ENCODE measurements around the gene SLC39A3.

The SLC39A3 gene, protein sequence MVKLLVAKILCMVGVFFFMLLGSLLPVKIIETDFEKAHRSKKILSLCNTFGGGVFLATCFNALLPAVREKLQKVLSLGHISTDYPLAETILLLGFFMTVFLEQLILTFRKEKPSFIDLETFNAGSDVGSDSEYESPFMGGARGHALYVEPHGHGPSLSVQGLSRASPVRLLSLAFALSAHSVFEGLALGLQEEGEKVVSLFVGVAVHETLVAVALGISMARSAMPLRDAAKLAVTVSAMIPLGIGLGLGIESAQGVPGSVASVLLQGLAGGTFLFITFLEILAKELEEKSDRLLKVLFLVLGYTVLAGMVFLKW

DNA sequence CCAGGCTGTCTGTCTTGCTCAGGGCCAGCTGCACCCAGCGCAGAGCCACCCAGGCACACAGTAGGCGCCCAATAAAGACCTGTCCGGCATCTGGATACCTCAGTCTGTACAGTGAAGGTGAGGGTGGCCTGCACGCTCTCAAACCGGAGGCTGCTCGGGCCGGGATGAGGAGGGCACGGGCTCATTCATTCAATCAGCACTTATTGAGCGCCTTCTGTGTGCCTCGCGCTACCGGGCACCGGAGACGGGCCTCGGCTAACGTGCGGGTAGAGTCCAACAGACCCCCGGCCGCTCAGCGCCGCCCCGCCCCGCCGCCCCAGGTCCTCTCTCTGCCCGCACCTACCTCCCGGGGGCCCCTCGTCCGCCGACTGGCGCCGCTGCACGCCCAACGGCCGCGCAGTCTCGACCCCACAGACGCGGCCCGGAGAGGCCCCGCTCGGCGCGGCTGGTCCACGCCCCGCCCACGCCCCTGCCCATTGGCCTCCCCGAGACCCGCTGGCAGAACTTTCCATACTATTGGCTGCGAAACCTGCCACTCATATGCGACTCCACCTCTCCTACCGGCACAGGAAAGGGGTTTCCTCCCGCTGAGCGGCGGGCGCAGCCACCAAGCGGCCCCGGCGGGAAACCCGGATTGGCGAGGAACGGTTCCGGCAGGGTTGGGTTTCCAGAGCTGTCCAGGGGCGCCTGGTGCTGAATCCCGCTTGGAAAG is at the start of gene SLC39A3:
Gene SLC39A3 (minus strand): TSS at position 416 of the 712 bp plus-strand sequence. CDS start 2,760 bp downstream, outside the sequence.
- peak; percentile 98 to 100 (median 99) for DNase-seq (ENCODE audit: low read depth in 2 of 3, low spot score in 1 of 3)

DNA sequence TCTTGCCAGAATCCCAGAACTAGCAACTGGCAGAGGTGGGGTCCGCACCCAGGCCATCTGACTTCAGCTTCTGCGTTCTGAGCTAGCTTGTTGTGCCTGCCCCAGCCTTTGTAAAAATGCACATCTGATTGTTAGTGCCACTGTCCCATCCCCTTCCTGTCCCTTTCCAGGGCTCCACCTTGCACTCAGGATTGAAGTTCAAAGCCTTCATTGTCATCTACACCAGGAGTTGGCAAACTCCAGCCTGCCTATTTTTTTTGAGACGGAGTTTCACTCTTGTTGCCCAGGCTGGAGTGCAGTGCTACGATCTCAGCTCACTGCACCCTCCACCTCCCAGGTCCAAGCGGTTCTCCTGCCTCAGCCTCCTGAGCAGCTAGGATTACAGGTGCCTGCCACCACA is 48.4 kb upstream of the SLC39A3 start:
- no peak for DNase-seq (ENCODE audit: low read depth in 2 of 3, low spot score in 1 of 3)

DNA sequence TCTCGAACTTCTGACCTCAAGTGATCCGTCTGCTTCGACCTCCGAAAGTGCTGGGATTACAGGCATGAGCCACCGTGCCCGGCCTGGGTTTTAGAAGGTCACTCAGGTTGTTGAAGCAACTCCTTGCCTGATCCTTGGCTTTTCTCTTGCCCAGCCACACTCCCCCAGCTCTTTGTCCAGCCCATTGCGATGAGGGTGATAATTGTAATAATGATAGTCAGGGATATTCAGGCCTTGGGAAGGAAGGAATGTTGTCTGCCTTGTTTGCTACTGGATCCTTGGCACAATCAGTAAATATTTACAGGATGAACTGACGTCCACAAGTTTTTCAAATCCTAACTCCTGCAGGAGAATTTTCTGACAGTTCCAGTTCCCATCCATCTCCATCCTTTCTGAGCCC is 47.3 kb upstream of the SLC39A3 start:
- DNase-seq (ENCODE audit: low read depth in 2 of 3, low spot score in 1 of 3), result no peak

DNA sequence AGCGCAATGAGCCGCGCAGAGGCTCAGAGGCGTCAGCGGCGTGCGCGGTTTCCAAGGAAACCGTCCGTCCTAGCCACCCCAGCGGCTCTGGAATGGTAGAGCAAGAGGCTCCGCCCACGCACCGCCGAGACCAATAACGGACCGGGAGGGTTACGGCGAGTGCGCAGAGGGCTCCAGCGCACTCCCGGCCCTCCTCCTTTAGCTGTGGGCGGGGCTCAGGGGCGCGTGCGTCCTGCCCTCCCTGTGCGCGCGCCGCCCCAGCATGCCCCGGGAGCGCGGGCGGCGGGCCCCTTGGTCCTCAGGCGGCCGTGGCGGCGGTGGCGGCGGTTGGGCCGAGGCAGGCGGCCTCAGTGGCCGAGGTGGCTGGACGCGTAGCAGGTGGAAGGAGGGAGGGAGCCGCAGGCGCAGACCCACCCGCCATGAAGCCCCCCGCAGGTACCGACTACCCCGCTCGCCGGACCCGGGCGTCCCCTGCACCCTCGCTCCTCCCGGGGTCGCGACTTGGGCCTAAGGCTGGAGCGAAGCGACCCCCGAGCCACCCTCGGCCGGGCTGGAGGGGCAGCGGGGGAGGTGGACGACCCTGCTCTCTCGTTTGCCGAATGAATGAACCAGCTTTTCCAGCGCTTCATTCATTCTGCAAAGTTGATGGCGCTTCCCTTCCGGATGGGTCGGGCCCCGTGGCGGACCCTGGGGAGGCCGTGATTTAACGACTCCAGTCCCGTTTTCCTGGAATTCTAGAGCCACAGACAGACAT is 45.6 kb upstream of the SLC39A3 start, which contains the start of gene THOP1:
Gene THOP1 (plus strand): TSS at position 260 of the 754 bp plus-strand sequence. CDS start 160 bp downstream, at position 420.
- peak; percentile 98 to 100 (median 99) for DNase-seq (ENCODE audit: low read depth in 2 of 3, low spot score in 1 of 3)

DNA sequence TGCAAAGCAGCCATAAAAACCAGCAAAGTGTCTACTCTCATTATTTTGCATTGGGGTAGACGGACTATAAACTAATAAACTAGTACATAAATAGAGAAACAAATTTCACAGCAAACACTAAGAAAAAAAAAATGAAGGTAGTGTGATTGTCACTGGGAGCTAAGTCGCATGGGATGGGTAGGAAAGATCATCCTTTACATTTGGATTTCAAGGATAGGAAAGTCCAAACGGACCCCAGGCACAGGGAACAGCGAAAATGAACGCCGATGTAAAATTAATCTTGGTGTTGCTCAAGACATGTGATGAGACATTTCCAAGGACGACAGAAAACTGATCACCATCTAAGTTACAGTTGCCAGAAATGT is 43.9 kb upstream of the SLC39A3 start:
- DNase-seq (ENCODE audit: low read depth in 2 of 3, low spot score in 1 of 3), result no peak

DNA sequence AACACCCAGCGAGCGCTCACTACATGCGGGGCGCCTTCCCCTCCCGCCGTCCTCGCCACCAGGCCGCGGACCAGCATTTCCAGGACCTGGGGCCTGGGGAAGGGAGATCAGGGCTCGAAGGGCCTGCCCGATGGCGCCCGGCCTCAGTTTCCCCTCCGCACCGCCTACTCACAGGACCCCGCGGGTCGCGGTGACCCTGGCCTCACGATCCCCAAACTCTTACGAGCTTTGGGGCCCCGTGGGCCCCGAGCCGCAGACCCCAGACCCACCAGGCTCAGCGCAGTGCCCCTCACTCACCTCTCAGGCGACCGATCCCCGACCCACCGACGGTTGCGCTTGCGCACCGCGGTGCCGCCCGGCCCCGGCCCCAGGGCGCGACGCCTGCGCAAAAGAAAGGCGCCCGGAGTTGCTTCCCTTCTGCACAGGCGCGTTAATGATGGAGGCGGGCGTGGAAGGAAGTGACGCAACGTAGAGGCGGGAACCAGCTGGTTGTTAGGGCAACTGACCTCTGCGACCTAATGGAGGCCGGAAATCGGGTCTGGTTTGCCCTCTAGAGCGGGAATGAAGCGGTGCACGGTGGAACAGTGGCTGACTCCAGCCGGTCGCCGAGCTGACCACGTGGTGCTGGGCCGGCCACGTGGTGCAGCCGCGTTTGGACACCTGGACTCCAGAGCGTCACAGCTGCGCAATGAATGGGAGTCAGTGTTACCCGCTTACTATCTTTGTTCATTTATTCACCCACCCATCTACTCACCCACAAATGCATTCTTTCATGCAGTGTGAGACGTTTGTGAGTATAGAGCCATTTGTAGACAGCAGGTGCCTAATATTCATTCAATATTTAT is 43.3 kb upstream of the SLC39A3 start, which contains the start of gene SGTA:
Gene SGTA (minus strand): TSS at position 338 of the 845 bp plus-strand sequence. CDS start 14,205 bp downstream, outside the sequence.
- DNase-seq (ENCODE audit: low read depth in 2 of 3, low spot score in 1 of 3), result peak; percentile 96 to 98 (median 96)

DNA sequence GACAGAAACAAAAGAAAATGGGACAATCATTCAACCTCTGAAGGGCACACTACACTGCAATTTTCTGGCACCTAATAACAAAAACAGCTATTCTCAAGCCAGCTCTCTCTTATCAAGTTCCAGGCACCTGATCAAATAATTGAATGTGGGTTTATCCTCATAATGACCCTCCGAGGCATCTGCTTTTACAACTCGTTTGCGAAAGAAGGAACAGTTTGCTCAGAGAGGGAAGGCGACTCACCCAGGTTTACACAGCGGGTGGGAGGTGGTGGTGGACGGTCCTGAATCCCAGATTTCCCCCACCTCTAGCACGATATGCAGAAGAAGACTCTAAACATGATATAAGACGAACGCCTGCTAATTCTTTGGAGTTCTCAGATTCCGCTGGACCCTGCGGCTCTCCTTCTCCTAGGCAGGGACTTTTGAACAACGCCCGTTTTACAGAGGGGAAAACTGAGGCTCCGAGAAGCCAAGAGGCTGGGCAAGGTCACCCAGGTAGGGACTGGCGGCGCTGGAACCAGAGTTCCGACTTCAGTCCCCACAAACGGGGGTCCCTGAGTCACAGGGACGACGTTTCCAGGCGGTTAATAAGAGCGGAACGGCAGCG is 42.6 kb upstream of the SLC39A3 start:
- no peak for DNase-seq (ENCODE audit: low read depth in 2 of 3, low spot score in 1 of 3)

DNA sequence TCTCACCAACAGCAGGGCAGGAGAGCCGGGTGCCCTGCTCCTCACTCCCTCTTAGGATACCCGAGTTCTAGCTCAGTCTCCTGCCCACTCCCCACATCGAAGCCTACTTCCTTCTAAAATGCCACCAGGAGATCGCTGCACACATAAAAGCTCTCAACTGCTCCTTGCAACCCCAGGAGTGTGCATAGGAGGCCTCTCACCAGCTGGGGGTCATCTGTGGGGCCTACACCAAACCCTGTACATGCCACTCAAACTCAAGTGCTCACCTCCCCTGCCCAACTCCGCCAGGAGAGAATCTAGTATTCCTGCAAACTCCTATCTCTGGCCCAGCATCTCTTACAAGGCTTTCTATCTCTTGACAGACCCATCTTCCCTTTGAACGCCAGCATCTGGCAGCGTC is 40.5 kb upstream of the SLC39A3 start:
- DNase-seq (ENCODE audit: low read depth in 2 of 3, low spot score in 1 of 3), result no peak

DNA sequence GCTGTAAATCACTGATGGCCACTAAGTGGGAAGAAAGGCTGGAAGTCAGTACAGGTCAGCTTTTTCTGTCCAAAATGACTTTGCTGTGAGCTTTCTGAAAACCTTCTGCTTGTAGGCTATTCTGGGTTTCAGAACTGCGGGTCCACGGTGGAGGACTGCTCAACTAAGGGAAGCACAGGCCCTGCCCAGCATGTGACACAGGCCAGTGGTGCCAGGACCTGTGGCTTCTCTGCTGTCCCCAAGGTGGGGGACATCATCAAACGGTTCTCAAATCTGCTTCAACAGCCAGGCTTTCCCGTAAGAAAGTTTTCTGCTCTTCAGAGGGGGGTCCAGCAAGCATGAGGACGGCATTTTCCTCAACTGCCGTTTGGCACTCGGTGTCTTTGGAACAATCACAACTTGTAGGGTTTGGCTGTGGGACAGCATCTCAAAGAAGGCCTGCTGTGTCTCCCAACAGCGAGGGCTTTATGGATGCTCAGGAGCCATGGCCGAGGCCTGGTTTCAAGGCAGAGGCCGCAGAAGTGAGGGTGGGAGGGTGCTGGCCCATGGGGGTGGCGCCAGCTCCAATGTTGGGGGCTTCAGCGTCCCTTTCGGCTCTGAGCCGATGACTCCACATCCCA is 39.4 kb upstream of the SLC39A3 start:
- DNase-seq (ENCODE audit: low read depth in 2 of 3, low spot score in 1 of 3), result no peak

DNA sequence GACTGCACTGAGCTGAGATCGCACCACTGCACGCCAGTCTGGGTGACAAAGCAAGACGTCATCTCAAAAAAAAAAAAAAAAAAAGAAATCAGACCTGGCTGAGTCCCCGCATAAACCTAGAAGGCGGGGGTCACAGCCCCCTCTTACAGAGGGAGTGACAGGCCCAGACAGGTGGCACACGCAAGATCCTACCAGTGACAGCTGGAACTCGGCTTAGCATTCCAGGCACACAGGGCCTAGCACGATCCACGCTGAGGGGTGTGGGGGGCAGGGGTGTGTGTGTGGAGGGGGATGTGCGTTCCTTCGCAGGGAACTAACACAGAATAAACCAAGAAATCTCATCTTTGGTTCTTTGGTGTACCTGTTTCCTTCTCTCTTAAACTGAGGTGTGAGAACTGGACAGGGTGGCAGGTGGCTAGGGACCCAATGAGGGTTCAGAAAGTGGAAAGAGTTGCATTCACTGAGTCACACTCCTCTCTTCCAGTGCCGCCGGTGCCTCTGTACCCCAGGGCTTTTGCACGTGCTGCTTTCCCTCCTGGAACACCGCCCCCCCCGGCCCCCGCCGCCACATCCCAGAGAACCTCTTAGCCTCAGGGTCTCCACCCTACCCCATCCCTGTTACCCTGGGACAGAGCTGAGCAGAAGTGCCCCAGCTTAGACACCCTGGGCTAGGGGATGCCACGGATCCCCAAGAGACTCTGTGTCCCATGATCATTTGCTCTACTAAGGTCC is 38.3 kb upstream of the SLC39A3 start:
- DNase-seq (ENCODE audit: low read depth in 2 of 3, low spot score in 1 of 3), result no peak

DNA sequence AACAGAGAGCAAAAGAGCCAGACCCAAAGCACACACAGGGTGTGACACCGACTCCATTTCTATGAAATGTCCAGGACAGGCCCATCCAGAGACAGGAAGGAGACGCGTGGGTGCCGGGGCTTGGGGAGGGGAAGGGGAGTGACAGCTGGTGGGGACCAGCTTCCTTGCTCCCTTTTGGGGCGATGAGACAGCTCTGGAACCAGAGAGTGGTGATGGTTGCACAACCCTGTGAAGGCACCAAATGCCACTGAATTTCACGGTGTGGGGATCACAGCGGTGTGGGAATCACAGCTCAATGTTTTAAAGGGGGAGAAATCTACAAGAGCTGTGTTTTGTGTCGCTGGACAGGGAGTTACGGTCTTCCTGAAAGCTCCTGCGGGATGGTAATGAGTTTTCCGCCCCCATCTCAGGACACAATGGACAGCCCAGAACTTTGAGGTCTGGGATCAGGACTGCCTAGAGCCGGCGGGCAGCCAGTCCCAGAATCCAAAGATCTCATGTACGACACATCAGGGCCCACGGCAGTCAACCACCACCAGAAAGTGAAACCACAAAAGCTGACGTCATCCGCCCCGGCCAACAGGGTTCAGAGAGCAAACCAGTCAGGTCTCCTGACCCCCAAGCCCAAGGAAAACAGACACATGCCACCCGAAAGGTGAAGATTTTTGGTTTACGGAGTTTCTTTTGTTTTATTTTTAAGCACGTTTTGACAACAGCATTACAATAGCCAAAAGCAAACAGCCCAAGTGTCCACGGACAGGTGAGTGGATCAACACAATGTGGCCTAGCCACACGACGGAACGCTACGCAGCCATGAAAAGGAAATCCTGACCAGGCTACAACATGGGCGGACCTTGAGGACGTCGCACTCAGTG is 36.0 kb upstream of the SLC39A3 start:
- peak; percentile 68 to 78 (median 72) for DNase-seq (ENCODE audit: low read depth in 2 of 3, low spot score in 1 of 3)

DNA sequence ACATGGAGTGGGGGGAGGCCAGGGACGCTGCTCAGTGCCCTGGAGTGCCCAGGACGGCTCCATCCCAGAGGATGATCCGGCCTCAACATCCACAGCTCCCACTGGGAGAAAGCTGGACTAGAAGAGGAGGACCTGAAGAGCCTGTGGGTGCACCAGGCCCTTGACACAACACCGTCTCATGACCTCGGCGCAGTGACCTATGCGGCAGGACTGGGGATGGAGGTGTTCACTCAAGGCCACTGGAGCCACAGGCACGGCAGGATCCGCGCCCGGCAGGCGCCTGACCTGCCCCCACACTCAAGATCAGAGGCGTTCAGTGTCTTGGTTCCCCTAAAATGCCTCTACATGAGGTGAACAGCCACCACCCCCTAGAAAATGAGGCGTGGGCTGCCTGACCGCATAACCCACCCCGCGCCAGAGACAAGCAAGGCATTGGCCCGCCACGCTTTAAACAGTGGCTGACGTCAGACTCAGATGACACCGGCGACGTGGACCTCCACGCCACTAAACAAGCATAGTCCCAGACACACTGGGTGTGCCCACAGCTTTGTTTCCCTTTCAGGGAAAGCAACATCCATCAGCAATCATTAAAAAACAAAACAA is 35.2 kb upstream of the SLC39A3 start:
- no peak for DNase-seq (ENCODE audit: low read depth in 2 of 3, low spot score in 1 of 3)

DNA sequence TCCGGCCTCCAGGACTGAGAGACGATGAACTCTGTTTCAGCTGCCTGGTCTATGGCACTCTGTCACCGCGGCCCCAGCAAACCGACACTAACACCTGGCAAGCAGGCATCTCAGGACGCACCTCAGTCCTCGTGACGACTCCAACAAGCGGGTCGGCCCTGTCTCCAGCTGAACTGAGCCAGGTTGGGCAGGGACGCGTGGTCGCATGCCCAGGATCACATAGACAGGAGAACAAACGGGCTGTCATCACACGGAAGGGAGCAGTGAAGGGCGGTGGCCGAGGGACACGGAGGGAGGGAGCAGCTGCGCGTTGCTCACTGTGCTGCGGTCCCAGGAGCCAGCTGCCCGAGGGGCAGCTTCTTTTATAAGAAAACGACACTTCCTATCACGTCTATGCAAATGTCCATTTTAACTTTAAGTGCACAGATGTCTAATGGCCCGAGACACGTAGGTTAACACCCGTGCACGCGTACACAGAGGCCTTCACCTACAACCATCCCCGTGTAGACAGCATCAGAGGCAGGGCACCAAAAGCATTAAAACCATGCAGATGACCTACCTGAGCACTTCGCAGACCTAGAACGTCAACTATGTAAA is 34.4 kb upstream of the SLC39A3 start:
- DNase-seq (ENCODE audit: low read depth in 2 of 3, low spot score in 1 of 3), result no peak

DNA sequence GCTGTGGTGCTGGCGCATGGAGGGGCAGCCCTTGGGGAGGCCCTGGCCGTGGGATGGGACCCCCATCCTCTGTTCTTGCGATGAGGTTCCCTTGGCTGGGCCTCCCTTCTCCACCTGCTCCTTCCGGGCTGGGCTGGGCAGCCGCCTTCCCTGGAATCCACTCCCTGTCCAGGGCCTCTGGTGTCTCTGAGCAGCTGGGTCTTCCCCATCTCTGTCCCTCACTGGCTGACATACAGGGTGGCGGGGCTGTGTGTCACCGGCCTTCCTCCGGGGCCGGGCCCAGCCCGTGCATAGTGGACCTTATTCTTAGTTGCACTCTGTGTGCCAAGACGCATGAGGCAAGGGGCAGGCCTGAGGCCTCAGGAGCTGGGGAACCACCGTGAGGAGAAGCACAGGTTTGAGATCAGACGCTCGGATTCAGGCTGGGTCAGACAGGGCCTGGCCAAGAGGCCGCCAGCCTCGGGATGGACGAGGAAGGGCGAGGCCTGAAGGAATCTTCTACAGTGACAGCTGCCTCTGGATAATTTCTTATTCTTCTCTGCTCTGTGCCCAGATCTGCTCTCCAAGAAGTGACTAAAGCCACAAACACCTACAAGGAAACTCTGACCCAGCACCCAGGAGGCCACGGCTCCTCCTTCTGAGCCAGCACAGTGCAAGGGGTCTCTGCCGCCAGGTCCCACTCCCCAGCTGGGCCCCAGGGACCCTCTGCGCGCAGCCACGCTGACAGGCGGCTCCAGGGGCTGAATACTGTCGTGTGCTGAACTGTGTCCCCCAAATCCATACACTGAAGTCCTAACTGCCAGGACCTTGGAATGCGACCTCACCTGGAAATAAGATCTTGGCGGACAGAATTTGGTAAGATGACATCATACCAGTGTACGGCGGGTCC is 32.2 kb upstream of the SLC39A3 start:
- DNase-seq (ENCODE audit: low read depth in 2 of 3, low spot score in 1 of 3), result no peak

DNA sequence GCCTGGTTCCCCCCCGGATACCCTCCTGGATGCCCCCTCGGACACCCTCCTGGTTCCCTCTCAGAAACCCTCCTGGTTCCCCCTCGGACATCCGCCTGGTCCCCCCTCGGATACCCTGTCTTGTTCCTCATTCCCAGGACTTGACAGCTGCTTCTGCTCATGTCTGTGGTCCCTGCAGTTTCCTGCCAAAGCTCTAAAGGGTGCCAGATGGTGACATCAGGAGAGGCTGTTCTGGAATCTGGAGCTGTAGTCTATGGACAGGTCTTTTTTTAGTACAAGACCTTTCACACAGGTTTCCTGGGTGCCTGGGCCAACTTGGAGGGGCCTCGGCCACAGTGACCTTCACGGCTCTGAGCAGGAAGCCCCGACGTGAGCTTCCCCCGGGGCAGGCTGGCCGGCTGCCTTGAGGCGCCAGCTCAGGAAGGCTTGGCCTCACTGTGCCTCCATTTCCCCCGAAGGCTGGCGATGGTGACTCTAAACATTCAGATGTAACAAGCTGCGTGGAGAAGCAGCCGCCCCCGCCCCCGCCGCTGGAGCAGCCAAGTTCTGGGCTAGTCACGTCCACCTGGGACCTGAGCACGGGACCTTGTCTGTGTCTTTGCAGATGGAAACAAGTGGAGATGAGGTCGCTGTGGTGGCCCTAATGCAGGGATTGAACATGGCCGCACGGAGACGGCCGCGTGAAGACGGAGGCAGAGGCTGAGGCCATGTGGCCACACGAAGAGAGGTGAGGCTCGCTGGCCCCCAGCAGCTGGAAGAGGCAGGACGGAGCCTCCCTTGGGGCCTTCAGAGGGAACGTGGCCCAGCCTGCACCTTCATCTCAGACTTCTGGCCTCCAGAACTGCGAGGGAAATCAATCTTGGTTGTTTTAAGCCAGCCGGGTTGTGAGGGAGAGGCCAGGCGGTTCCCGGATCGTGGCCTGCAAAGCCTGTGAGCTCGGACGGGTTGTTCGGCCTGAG is 30.5 kb upstream of the SLC39A3 start:
- no peak for DNase-seq (ENCODE audit: low read depth in 2 of 3, low spot score in 1 of 3)

Measured in stimulated activated CD4-positive, alpha-beta T cell treated with anti-CD3 and anti-CD28 coated beads, Interleukin-12 subunit alpha, Interleukin-12 subunit beta, amount 100 ng/mL, for 48 hours (primary cell).